Activated naive CD8-positive, alpha-beta T cell treated with anti-CD3 and anti-CD28 coated beads, Interleukin-2, amount 50 U/mL, for 24 hours (primary cell): ENCODE results near the gene WDR13.
A peak's percentile ranks its signal among the peaks of the same experiment; 100 is the strongest.

Source experiments
- ATAC-seq: fragments of 150-1000 bp; cut with Tn5 transposase; one replicate; pipeline ENCODE4 v1.10.0; 2021
- DNase-seq: peaks from one replicate; pipeline ENCODE4 v3.0.0; 2021
- H3K27ac Mint-ChIP-seq: one replicate; pipeline ENCODE4 v1.8.0; 2021; ENCODE audit warnings: mild to moderate bottlenecking, mixed read lengths
- H3K27me3 Mint-ChIP-seq: one replicate; pipeline ENCODE4 v1.8.0; 2021; ENCODE audit warnings: mixed read lengths
- H3K36me3 Mint-ChIP-seq: one replicate; pipeline ENCODE4 v1.8.0; 2021; ENCODE audit warnings: low read depth, mixed read lengths
- H3K4me1 Mint-ChIP-seq: one replicate; pipeline ENCODE4 v1.8.0; 2021; ENCODE audit warnings: mixed read lengths
- H3K4me3 Mint-ChIP-seq: one replicate; pipeline ENCODE4 v1.8.0; 2021; ENCODE audit warnings: mild to moderate bottlenecking, moderate library complexity, mixed read lengths
- H3K9me3 Mint-ChIP-seq: one replicate; pipeline ENCODE4 v1.8.0; 2021; ENCODE audit warnings: mixed read lengths

WDR13 gene

DNA sequence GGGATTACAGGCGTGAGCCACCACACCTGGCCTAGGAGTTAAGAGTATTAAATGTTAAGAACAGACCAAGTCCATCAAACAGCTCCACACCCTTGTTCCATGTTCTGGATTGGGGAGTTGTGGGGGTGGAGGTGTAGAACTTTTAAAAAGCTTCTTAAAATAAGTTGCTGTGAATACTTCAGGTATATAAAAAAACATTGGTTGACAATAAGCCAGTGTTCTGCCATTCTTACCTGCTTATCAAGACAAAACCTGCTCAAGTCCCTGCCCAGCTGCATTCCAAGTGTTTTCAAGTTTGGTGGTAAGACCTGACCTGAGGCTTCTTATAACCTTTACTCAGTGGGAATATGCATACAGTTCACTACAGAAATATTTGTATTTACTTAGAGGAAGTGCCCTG, 16.6 kb upstream of the WDR13 start:
- Mint-ChIP-seq H3K4me3 (no peak overlapping the region), H3K9me3 (no peaks in the 10 kb centered on the region), H3K27me3 (no peaks in the 10 kb centered on the region), H3K36me3 (peaks cover 40% of the 10 kb centered on the region), H3K4me1 (peaks cover 15% of the 10 kb centered on the region), H3K27ac (no peak overlapping the region)
- DNase-seq (no peak), ATAC-seq (no peak)

DNA sequence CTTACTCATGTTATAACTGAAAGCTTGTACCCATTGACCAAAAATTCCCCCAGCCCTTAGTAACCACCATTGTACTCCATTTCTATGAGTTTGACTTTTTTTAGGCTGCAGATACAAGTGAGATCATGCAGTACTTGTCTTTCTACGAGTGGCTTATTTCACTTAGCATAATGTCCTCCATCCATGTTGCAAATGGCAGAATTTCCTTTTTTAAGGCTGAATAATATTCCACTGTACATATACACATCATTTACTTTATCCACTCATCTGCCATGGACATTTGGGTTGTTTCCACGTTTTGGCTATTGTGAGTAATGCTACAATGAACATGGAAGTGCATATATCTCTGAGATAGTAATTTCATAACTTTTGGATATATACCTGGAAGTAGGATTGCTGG, 12.6 kb upstream of the WDR13 start:
- Mint-ChIP-seq H3K27ac (no peak overlapping the region), H3K36me3 (peaks cover 5% of the 10 kb centered on the region), H3K4me3 (no peak overlapping the region), H3K9me3 (no peaks in the 10 kb centered on the region), H3K4me1 (no peaks in the 10 kb centered on the region), H3K27me3 (no peaks in the 10 kb centered on the region)
- DNase-seq: no peak
- ATAC-seq: no peak

DNA sequence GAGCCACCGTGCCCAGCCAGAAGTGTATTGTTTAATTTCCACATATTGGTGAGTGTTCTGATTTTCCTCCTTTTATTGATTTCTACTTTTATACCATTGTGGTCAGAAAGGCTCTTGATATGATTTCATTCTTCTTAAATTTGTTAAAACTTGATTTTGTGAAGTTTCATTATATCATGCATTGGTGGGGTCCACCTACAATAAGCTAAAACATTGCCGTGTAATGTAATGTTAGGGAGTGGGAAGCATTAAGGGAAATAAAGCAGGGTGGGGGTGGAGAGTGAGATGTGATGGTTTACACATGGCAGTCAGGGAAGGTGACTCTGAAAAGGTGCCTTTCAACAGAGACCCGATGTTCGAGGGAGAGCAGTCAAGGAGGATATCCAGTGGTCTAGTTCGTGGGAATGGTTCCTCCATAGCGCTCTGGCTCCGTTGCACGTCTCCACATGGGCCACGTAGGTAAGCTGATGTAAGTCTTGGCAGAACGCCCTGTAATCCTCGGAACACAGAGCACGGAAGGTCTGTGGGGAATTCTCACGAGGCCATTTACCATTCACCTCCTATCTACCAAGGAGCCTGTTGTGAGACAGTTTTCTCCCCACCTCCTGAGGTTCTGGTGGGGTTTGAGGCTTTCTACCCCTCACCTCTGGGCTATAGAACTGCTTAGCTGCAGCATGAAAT, 7.7 kb upstream of the WDR13 start:
- H3K27ac Mint-ChIP-seq: no peak overlapping the region
- no peak overlapping the region for H3K4me3 Mint-ChIP-seq
- no peak for ATAC-seq
- DNase-seq: no peak
- no peaks in the 10 kb centered on the region for H3K4me1 Mint-ChIP-seq
- H3K9me3 Mint-ChIP-seq: no peaks in the 10 kb centered on the region
- H3K36me3 Mint-ChIP-seq: no peaks in the 10 kb centered on the region
- H3K27me3 Mint-ChIP-seq: no peaks in the 10 kb centered on the region

DNA sequence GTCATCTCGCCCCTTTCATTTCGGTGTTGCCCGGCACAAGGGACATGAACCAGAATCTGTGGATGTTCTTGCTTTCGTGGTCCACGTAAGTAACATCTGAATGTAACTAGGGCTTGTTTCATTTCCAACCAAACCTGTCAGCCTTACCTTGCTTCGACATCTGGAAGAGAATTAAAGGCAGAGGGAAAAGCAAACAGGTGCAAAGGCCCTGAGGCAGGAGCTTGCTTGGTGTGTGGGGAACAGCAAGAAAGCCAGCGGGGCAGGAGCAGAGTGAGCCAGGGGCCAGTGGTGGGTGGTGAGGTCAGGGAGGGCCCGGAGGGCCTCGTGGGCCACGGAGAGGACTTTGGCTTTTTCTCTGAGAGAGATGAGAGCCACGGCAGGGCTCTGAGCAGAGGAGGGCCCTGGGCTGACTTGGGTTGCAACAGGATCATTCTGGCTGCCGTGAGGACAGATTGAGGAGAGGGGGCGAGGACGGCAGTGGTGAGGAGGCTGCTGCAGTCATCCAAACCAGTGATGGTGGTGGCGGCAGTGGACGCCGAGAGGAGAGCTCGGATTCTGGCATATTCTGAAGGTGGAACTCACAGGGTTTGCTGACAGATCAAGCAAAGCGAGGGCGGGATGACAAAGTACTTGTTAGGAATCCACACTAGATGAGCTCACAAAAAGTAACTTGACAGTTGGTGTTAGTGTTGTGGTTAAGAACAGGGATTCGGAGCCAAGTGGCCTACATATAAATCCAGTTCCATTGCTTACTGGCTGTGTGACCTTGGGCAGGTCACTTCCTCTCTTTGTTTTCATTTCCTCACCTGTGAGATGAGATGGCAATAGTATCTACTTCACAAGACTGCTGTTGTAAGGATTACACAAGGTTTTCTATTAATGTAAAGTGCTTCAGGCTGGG, 6.8 kb upstream of the WDR13 start:
- H3K9me3 Mint-ChIP-seq: no peaks in the 10 kb centered on the region
- no peaks in the 10 kb centered on the region for H3K36me3 Mint-ChIP-seq
- H3K4me1 Mint-ChIP-seq: no peaks in the 10 kb centered on the region
- no peaks in the 10 kb centered on the region for H3K27me3 Mint-ChIP-seq
- H3K27ac Mint-ChIP-seq: no peak overlapping the region
- no peak for DNase-seq
- no peak for ATAC-seq
- no peak overlapping the region for H3K4me3 Mint-ChIP-seq

DNA sequence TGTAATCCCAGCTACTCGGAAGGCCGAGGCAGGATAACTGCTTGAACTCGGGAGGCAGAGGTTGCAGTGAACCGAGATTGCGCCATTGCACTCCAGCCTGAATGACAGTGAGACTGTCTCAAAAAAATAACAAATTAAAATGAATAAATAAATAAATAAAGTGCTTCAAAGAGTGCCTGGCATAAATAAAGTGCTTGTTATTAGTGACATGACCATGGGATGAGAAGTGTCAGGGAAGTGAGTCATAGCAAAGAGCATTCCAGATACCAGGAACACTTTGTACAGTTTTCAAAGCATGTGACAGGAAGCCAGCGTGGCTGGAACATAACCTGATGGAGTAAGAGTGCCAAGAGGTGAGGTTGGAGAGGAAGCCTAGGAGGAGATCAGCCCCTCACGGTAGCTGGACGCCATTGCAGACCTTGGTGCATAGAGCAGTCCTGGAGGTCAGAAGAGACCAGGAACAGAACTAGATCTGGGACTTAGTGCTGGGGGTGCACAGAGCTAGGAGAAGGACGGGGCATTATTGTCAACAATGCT, 6.0 kb upstream of the WDR13 start:
- no peaks in the 10 kb centered on the region for H3K9me3 Mint-ChIP-seq
- H3K27me3 Mint-ChIP-seq: no peaks in the 10 kb centered on the region
- no peak overlapping the region for H3K4me3 Mint-ChIP-seq
- H3K36me3 Mint-ChIP-seq: no peaks in the 10 kb centered on the region
- ATAC-seq (no peak), DNase-seq (no peak)
- H3K4me1 Mint-ChIP-seq: no peaks in the 10 kb centered on the region
- no peak overlapping the region for H3K27ac Mint-ChIP-seq

DNA sequence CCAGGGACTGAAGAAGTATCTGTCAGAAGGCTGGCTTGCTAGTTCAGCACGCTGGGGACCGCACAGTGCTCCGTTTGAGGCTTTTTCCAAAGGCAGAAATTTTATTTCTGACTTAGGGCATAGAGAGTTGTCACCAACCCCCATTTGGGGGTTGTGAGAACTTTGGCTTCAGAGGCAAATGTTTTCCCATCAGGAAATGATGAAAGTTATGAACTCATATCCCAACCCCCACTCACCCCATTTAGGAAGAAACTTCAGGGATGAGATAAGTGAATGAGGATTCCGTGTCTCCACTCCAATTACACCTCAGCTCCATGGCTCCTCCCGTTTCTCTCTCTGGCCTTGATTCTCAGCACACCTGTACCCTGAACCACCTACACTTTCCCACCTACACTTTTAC, 4.3 kb upstream of the WDR13 start:
- H3K9me3 Mint-ChIP-seq: no peaks in the 10 kb centered on the region
- DNase-seq: no peak
- H3K36me3 Mint-ChIP-seq: peaks cover 4% of the 10 kb centered on the region
- peaks cover under 1% of the 10 kb centered on the region for H3K27me3 Mint-ChIP-seq
- peaks cover 7% of the 10 kb centered on the region for H3K4me1 Mint-ChIP-seq
- no peak overlapping the region for H3K27ac Mint-ChIP-seq
- ATAC-seq: no peak
- no peak overlapping the region for H3K4me3 Mint-ChIP-seq

DNA sequence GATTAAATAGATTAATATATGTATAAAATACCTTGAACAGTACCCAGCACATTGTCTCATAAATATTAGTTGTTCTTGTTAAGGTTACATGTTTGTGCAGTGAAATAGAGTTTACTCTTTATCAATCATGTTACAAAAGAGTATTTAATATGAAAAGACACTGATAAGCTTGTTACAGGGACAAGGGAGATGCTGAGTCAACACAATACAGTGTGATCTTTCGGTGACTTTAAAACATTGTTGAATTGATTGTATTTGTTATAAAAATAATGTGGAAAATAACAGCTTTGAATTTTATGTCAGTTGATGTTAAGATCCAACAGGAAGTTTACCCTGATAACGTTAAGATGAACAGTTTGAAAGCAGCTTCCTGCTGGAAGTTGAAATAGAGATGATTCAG, 1.4 kb upstream of the WDR13 start:
- no peak for ATAC-seq
- no peak overlapping the region for H3K4me3 Mint-ChIP-seq

DNA sequence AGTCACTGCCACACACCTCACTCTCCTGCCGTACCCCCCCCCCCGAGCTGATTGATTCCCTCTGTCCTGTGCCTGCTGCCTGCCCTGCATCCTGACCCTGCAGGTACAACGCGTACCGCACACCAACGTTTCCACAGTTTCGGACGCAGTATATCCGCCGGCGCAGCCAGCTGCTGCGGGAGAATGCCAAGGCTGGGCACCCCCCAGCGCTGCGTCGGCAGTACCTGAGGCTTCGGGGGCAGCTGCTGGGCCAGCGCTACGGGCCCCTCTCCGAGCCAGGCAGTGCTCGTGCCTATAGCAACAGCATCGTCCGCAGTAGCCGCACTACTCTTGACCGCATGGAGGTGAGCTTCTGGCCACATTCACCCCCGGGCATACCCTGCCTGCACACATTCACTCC, 1.3 kb downstream of the WDR13 start:
- Mint-ChIP-seq H3K4me1 (peaks cover 13% of the 10 kb centered on the region), H3K27me3 (peaks cover 2% of the 10 kb centered on the region), H3K36me3 (peaks cover 13% of the 10 kb centered on the region), H3K27ac (peak overlapping the region; percentile 99), H3K9me3 (no peaks in the 10 kb centered on the region), H3K4me3 (peak overlapping the region; percentile 99)
- ATAC-seq (no peak), DNase-seq (no peak)

More for the DNA sequence above, 1.4 kb upstream of the WDR13 start:
- Mint-ChIP-seq H3K27me3 (peaks cover 2% of the 10 kb centered on the region), H3K9me3 (no peaks in the 10 kb centered on the region), H3K4me1 (peaks cover 13% of the 10 kb centered on the region), H3K36me3 (peaks cover 5% of the 10 kb centered on the region), H3K27ac (no peak overlapping the region)
- no peak for DNase-seq

DNA sequence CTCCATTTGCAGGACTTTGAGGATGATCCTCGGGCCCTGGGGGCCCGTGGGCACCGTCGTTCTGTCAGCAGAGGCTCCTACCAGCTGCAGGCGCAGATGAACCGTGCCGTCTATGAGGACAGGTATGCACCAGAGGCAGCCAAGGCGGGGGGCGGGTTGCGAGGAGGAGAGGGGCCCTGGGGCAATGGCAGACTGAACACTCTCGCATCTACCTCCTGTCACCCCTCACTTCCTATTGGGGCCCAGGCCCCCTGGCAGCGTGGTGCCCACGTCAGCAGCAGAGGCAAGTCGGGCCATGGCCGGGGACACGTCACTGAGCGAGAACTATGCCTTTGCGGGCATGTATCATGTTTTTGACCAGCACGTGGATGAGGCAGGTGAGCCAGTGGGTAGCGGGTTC, 2.0 kb downstream of the WDR13 start:
- H3K27me3 Mint-ChIP-seq: peaks cover 2% of the 10 kb centered on the region
- no peak for DNase-seq
- H3K36me3 Mint-ChIP-seq: peaks cover 13% of the 10 kb centered on the region
- H3K27ac Mint-ChIP-seq: no peak overlapping the region
- H3K9me3 Mint-ChIP-seq: no peaks in the 10 kb centered on the region
- H3K4me1 Mint-ChIP-seq: peaks cover 13% of the 10 kb centered on the region
- H3K4me3 Mint-ChIP-seq: no peak overlapping the region
- no peak for ATAC-seq

DNA sequence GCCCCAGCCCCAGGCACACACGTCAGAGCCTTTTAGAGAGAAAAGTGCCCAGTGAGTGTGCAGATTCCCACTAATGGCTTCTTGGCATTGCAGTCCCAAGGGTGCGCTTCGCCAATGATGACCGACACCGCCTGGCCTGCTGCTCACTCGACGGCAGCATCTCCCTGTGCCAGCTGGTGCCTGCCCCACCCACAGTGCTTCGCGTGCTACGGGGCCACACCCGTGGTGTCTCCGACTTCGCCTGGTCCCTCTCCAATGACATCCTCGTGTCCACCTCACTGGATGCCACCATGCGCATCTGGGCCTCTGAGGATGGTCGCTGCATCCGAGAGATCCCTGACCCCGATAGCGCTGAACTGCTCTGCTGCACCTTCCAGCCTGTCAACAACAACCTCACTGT, 2.9 kb downstream of the WDR13 start:
- DNase-seq (no peak), ATAC-seq (no peak)
- Mint-ChIP-seq H3K27ac (no peak overlapping the region), H3K27me3 (peaks cover 2% of the 10 kb centered on the region), H3K4me1 (peaks cover 13% of the 10 kb centered on the region), H3K36me3 (peaks cover 14% of the 10 kb centered on the region), H3K4me3 (no peak overlapping the region), H3K9me3 (no peaks in the 10 kb centered on the region)

DNA sequence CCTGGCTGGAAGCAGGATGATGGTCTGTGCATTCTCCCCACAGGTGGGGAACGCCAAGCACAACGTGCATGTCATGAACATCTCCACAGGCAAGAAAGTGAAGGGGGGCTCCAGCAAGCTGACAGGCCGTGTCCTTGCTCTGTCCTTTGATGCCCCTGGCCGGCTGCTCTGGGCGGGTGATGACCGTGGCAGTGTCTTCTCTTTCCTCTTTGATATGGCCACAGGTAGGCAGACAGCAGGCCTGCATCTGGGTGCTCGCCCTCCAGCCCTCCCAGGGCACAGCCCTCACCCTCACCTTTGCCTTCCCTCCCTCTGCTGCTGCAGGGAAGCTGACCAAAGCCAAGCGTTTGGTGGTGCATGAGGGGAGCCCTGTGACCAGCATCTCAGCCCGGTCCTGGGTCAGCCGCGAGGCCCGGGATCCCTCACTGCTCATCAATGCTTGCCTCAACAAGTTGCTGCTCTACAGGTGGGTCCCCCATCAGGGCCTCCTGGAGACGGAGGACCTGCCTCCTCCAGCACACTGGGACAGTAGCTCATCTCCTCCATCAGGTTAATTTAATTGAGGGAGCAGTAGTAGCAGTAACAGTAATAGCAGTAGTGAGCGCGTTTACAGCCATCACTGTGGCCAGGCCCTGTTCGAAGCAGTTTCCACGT, 4.6 kb downstream of the WDR13 start:
- ATAC-seq (no peak), DNase-seq (no peak)
- Mint-ChIP-seq H3K4me1 (peaks cover 13% of the 10 kb centered on the region), H3K36me3 (peaks cover 14% of the 10 kb centered on the region), H3K27me3 (peaks cover 2% of the 10 kb centered on the region), H3K27ac (no peak overlapping the region), H3K4me3 (no peak overlapping the region), H3K9me3 (no peaks in the 10 kb centered on the region)

DNA sequence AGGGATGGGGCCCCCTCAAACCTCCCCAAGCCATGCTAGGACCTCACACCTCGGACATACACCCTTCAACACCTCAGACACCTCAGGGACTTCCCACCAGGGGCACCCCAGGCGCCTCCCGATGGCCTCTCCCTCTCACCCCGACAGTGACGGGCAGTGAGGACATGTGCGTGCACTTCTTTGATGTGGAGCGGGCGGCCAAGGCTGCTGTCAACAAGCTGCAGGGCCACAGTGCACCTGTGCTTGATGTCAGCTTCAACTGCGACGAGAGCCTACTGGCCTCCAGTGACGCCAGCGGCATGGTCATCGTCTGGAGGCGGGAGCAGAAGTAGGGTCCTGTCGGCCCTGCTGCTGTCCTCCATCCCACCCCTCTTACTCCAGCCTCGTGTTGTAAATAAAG, 7.4 kb downstream of the WDR13 start:
- Mint-ChIP-seq H3K27me3 (no peaks in the 10 kb centered on the region), H3K9me3 (no peaks in the 10 kb centered on the region), H3K27ac (no peak overlapping the region), H3K36me3 (peaks cover 9% of the 10 kb centered on the region), H3K4me1 (no peaks in the 10 kb centered on the region), H3K4me3 (no peak overlapping the region)
- ATAC-seq: no peak
- no peak for DNase-seq

DNA sequence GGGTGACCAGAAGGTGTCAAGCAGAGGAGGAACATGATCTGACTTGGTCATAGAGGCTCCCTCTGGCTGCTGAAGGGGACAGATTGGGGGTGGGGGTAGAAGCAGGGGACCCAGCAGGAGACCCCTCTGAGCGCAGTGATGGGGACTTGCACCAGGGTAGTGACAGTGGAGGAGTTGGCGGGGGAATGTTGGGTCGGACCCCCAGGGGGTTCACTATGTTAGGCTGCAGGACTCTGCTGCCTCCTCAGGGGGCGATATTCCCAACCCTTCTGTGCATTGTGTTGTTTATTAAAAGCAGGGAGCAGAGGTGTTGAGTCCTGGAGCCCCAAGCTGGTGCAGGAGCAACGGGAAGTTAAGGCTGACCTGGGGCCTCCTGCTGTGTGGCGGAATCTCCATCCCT, 8.8 kb downstream of the WDR13 start:
- ATAC-seq: no peak
- H3K9me3 Mint-ChIP-seq: no peaks in the 10 kb centered on the region
- H3K4me3 Mint-ChIP-seq: no peak overlapping the region
- H3K36me3 Mint-ChIP-seq: peaks cover 8% of the 10 kb centered on the region
- no peak overlapping the region for H3K27ac Mint-ChIP-seq
- DNase-seq: no peak
- H3K4me1 Mint-ChIP-seq: no peaks in the 10 kb centered on the region
- no peaks in the 10 kb centered on the region for H3K27me3 Mint-ChIP-seq

DNA sequence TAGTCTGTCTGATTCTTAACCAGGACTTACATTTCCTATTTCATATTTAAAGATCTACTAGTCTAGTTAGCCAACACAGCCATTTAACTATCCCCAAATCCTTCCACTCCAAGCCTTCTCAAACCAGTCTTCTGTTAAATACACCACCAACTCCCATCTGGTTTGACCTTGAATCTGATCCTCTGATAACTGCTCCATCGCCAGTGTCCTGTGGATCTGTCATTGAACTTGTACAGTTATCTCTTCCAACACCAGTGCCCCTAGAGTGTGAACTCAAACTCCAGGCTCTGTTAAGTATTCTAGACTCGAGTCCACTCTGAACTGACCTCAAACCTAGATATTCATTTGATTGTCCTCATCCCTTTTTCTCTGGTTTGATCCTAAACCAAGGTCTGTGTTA, 14.4 kb downstream of the WDR13 start:
- Mint-ChIP-seq H3K9me3 (no peaks in the 10 kb centered on the region), H3K27ac (no peak overlapping the region), H3K36me3 (no peaks in the 10 kb centered on the region), H3K4me3 (no peak overlapping the region), H3K27me3 (no peaks in the 10 kb centered on the region), H3K4me1 (no peaks in the 10 kb centered on the region)
- DNase-seq (no peak), ATAC-seq (no peak)
